Hepatocyte (in vitro differentiated cells): Measurements from ENCODE around the gene ASTN2. TPM values are rescaled to one million over a fixed set of nuclear protein-coding genes. Genes with fewer than 3 reads are reported as not detected.

Source experiments
- DNase-seq: peaks from one replicate; pipeline ENCODE4 v3.0.0-alpha.2; 2016; ENCODE audit warnings: low spot score
- H2AFZ ChIP-seq: fragments of 200-600 bp; sonication (generic); 2 replicates; pipeline ENCODE4 v1.6.0; 2016; ENCODE audit warnings: antibody characterized with exemption, mild to moderate bottlenecking
- H3K27ac ChIP-seq: fragments of 200-600 bp; sonication (generic); 2 replicates; pipeline ENCODE4 v1.5.1; 2016; ENCODE audit warnings: mild to moderate bottlenecking
- H3K27me3 ChIP-seq: fragments of 200-600 bp; sonication (generic); 2 replicates; pipeline ENCODE4 v1.6.1; 2016
- H3K36me3 ChIP-seq: fragments of 200-600 bp; sonication (generic); replicated peaks from 2 replicates; pipeline ENCODE4 v1.5.1; 2016; ENCODE audit warnings: low read depth; ENCODE audit not compliant: insufficient read depth
- H3K4me1 ChIP-seq: fragments of 200-600 bp; sonication (generic); 2 replicates; pipeline ENCODE4 v1.5.1; 2016; ENCODE audit warnings: mild to moderate bottlenecking, moderate library complexity; ENCODE audit not compliant: insufficient read depth
- H3K4me2 ChIP-seq: fragments of 200-600 bp; sonication (generic); 2 replicates; pipeline ENCODE4 v1.6.0; 2016
- H3K4me3 ChIP-seq: fragments of 200-600 bp; sonication (generic); 2 replicates; pipeline ENCODE4 v1.5.1; 2016; ENCODE audit warnings: mild to moderate bottlenecking
- H3K79me2 ChIP-seq: fragments of 200-600 bp; sonication (generic); 2 replicates; pipeline ENCODE4 v1.6.0; 2017; ENCODE audit warnings: mild to moderate bottlenecking
- H3K9me2 ChIP-seq: fragments of 200-600 bp; sonication (generic); replicated peaks from 2 replicates; pipeline ENCODE4 v1.6.0; 2017; ENCODE audit warnings: mild to moderate bottlenecking; ENCODE audit not compliant: insufficient read depth
- H3K9me3 ChIP-seq: fragments of 200-600 bp; sonication (generic); 2 replicates; pipeline ENCODE4 v1.5.1; 2016; ENCODE audit warnings: low read depth, mild to moderate bottlenecking
- H4K20me1 ChIP-seq: fragments of 200-600 bp; sonication (generic); 2 replicates; pipeline ENCODE4 v1.6.0; 2016; ENCODE audit warnings: mild to moderate bottlenecking; ENCODE audit not compliant: insufficient read depth, poor library complexity, severe bottlenecking
- CTCF ChIP-seq: fragments of 200-600 bp; sonication (generic); IDR thresholded peaks from 2 replicates; pipeline ENCODE4 v1.5.1; 2016; ENCODE audit warnings: antibody characterized with exemption, mild to moderate bottlenecking; ENCODE audit not compliant: poor library complexity
- EZH2 ChIP-seq: fragments of 200-600 bp; sonication (generic); IDR thresholded peaks from 2 replicates; pipeline ENCODE4 v1.6.1; 2016; ENCODE audit warnings: antibody characterized with exemption, mild to moderate bottlenecking, borderline replicate concordance
- EZH2phosphoT487 ChIP-seq: fragments of 200-600 bp; sonication (generic); IDR thresholded peaks from one replicate; pipeline ENCODE4 v1.6.1; 2018; ENCODE audit warnings: antibody characterized with exemption, mild to moderate bottlenecking, low read depth, moderate library complexity; ENCODE audit not compliant: unreplicated experiment, severe bottlenecking
- WGBS: methylation state at CpG from one replicate; pipeline ENCODE4 v1.1.6; 2016; ENCODE audit warnings: low lambda C conversion rate; ENCODE audit errors: missing lambda C conversion rate; 5-methylcytosine and 5-hydroxymethylcytosine counted together
- polyA plus RNA-seq: library from polyadenylated mRNA; unstranded; fragments of >200 nt; fragmentation: Nextera tagmentation; extraction: Ambion mirVana; gene quantifications from 2 replicates; pipeline ENCODE4 v1.2.1, GENCODE V29; 2016
- total RNA-seq: library from RNA; depleted of rRNA; stranded (reverse); fragments of >200 nt; gene quantifications from 2 replicates; pipeline ENCODE4 v1.2.3, GENCODE V29; 2014

Gene ASTN2
- total and polyA plus RNA-seq, 2 experiments from 2014 or later, result 6.4 to 8.4 TPM

GRCh38 chr9:116987721-116988485, 427.0 kb downstream of the ASTN2 start:
- H3K27me3 ChIP-seq, result no peaks in the 10 kb centered on the region
- TF ChIP-seq CTCF (no peak), EZH2 (no peak), EZH2phosphoT487 (no peak)
- H3K27ac ChIP-seq, result no peak overlapping the region
- no peak overlapping the region for H3K4me3 ChIP-seq
- no peaks in the 10 kb centered on the region for H3K9me2 ChIP-seq
- no peak overlapping the region for H3K4me2 ChIP-seq
- DNase-seq, result no peak
- 85% methylated on average over 5 of the region's 5 CpGs for WGBS
- no peaks in the 10 kb centered on the region for H3K9me3 ChIP-seq
- H3K4me1 ChIP-seq, result no peaks in the 10 kb centered on the region
- H2AFZ ChIP-seq, result no peak overlapping the region
- no peaks in the 10 kb centered on the region for H3K36me3 ChIP-seq
- H4K20me1 ChIP-seq, result no peaks in the 10 kb centered on the region
- no peaks in the 10 kb centered on the region for H3K79me2 ChIP-seq

- WGBS, result 62% methylated on average over 7 of the region's 7 CpGs
Measured at GRCh38 chr9:116986015-116986414, 428.8 kb downstream of the ASTN2 start.

GRCh38 chr9:116985596-116985995, 429.3 kb downstream of the ASTN2 start:
- no peak overlapping the region for H3K4me3 ChIP-seq
- 78% methylated on average over 4 of the region's 4 CpGs for WGBS
- no peak overlapping the region for H2AFZ ChIP-seq

More at GRCh38 chr9:116986015-116986414, 428.8 kb downstream of the ASTN2 start:
- Histone ChIP-seq H3K4me3 (no peak overlapping the region), H3K4me2 (no peak overlapping the region), H3K9me3 (no peaks in the 10 kb centered on the region), H3K27ac (no peak overlapping the region), H2AFZ (no peak overlapping the region), H3K36me3 (no peaks in the 10 kb centered on the region), H4K20me1 (no peaks in the 10 kb centered on the region), H3K27me3 (no peaks in the 10 kb centered on the region), H3K79me2 (no peaks in the 10 kb centered on the region), H3K4me1 (no peaks in the 10 kb centered on the region), H3K9me2 (no peaks in the 10 kb centered on the region)
- no peak for DNase-seq
- TF ChIP-seq CTCF (no peak), EZH2phosphoT487 (no peak), EZH2 (no peak)

More at GRCh38 chr9:116985596-116985995, 429.3 kb downstream of the ASTN2 start:
- Histone ChIP-seq H3K79me2 (no peaks in the 10 kb centered on the region), H3K4me2 (no peak overlapping the region), H3K4me1 (no peaks in the 10 kb centered on the region), H3K9me3 (no peaks in the 10 kb centered on the region), H3K36me3 (no peaks in the 10 kb centered on the region), H3K27me3 (no peaks in the 10 kb centered on the region), H3K9me2 (no peaks in the 10 kb centered on the region), H4K20me1 (no peaks in the 10 kb centered on the region), H3K27ac (no peak overlapping the region)
- DNase-seq, result no peak
- no peak for TF ChIP-seq EZH2phosphoT487
- TF ChIP-seq CTCF, result no peak
- no peak for TF ChIP-seq EZH2
